ENCODE measurements around the gene HECTD4. TPM values are rescaled to one million over a fixed set of nuclear protein-coding genes. Genes with fewer than 3 reads are reported as not detected.
"Not testable (repeated sequence)": the region's sequence is repeated elsewhere in the genome, so short reads cannot be mapped to it uniquely, and the experiment has no call there.

Gene HECTD4
- total RNA-seq, 2 donors from 2014 or later: 50.6 to 73.4 TPM

DNA sequence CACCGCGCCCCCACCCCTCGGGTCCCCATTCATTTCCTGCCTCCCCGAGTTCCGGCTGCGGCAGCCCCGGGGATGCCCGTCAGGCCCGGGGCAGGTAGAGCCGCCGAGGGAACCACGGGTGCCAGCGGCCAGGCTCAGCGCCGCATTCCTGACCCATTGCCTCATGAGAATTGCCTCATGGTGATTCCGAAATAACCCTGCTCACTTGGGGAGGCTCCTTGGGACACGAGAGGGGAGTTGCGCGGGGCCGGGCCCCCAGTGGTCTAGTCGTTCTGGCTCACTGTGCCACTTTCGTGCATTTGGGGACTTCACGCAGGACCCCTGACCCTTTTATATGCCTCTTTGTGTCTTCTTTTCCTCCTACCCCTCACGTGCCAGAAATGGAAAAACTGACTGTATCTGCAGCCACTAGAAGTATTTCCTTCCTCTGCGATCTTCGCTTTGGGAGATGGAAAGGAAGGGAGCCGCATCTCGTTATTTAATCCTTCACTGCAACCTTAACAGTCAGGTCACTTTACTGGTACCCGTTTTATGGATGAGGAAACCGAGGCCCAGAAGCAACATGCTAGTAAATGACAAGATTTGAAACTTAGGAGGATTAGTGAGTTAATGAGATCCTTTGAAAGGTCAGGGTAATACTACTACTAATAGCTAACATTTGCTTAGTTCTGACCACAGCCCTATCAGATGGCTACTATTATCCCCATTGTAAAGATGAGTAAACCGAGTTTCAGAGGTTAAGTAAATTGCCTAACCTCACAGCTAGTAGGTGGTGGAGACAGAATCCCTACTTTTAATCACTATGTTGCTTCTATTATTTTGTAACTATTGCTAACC lies 37.3 kb upstream of the HECTD4 start:
- no peaks in the 10 kb centered on the region for H3K4me1 ChIP-seq (replicated peaks)
- no peaks in the 10 kb centered on the region for H3K27me3 ChIP-seq (replicated peaks; ENCODE audit: insufficient read depth)
- 4% methylated on average over 31 of the region's 31 CpGs for WGBS
- no peaks in the 10 kb centered on the region for H3K36me3 ChIP-seq
- intact Hi-C loops (cut with DNase I): no loop called here
- TF ChIP-seq, protein P1, sequence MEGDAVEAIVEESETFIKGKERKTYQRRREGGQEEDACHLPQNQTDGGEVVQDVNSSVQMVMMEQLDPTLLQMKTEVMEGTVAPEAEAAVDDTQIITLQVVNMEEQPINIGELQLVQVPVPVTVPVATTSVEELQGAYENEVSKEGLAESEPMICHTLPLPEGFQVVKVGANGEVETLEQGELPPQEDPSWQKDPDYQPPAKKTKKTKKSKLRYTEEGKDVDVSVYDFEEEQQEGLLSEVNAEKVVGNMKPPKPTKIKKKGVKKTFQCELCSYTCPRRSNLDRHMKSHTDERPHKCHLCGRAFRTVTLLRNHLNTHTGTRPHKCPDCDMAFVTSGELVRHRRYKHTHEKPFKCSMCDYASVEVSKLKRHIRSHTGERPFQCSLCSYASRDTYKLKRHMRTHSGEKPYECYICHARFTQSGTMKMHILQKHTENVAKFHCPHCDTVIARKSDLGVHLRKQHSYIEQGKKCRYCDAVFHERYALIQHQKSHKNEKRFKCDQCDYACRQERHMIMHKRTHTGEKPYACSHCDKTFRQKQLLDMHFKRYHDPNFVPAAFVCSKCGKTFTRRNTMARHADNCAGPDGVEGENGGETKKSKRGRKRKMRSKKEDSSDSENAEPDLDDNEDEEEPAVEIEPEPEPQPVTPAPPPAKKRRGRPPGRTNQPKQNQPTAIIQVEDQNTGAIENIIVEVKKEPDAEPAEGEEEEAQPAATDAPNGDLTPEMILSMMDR (IDR thresholded peaks at IDR 0.05): no peak
- no peak for TF ChIP-seq POLR2A (IDR thresholded peaks at IDR 0.05)
- TF ChIP-seq POLR2AphosphoS5 (IDR thresholded peaks at IDR 0.05): peak; percentile 19
- H3K9me3 ChIP-seq: no peaks in the 10 kb centered on the region
- H3K4me3 ChIP-seq: peak overlapping the region; percentile 87 to 98
- peak; percentile 34 for DNase-seq (ENCODE audit: low spot score)
- peak overlapping the region; percentile 90 to 93 for H3K27ac ChIP-seq

DNA sequence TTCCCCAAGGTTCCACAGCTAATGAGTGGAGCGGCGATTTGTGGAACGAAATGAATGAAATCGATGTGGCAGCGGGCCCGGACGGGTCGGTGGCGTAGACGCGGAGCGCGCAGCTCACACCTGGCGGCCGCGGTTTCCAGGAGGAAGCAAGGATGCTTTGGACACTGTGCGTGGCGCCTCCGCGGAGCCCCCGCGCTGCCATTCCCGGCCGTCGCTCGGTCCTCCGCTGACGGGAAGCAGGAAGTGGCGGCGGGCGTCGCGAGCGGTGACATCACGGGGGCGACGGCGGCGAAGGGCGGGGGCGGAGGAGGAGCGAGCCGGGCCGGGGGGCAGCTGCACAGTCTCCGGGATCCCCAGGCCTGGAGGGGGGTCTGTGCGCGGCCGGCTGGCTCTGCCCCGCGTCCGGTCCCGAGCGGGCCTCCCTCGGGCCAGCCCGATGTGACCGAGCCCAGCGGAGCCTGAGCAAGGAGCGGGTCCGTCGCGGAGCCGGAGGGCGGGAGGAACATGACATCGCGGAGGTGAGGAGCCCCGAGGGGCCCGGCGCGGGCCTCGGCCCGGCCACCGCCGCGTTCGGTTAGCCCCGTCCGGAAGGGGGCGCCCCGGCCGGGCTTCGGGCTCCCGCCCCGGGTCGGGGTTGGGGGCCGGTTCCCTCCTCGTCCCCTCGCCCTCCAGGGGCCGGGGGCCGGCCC lies 36.5 kb upstream of the HECTD4 start, which contains the start of gene PTPN11:
Gene PTPN11 (plus strand): TSS at position 340 of the 689 bp plus-strand sequence. CDS start 165 bp downstream, at position 505.
- H3K9me3 ChIP-seq: no peaks in the 10 kb centered on the region
- TF ChIP-seq POLR2AphosphoS5 (IDR thresholded peaks at IDR 0.05) (peak; percentile 93), POLR2A (IDR thresholded peaks at IDR 0.05) (peak; percentile 76)
- TF ChIP-seq, protein P1 (IDR thresholded peaks at IDR 0.05): peak in 2 of 4 experiments; percentile 18 to 52
- H3K36me3 ChIP-seq: no peaks in the 10 kb centered on the region
- H3K4me3 ChIP-seq: peak within 1 kb of the TSS; percentile 87 to 98
- H3K4me1 ChIP-seq (replicated peaks): no peaks in the 10 kb centered on the region
- intact Hi-C loops (cut with DNase I): no loop called here
- peak; percentile 77 for DNase-seq (ENCODE audit: low spot score)
- under 1% methylated on average over 48 of the region's 89 CpGs for WGBS
- no peaks in the 10 kb centered on the region for H3K27me3 ChIP-seq (replicated peaks; ENCODE audit: insufficient read depth)
- H3K27ac ChIP-seq: peak within 1 kb of the TSS; percentile 90 to 93

DNA sequence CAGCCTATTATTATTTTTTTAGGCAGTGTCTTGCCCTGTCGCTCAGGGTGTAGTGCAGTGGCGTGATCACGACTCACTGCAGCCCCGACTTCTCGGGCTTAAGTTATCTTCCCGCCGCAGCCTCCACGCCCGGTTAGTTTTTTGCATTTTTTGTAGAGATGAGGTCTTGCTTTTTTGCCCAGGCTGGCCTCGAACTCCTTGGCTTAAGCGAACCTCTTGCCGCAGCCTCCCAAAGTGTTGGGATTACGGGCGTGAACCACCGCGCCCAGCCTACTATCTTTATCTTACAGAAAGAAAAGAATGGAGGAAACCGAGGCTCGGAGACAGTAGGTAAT lies 36.0 kb upstream of the HECTD4 start:
- Histone ChIP-seq H3K36me3 (no peaks in the 10 kb centered on the region), H3K9me3 (no peaks in the 10 kb centered on the region), H3K4me1 (replicated peaks) (no peaks in the 10 kb centered on the region), H3K27ac (peak overlapping the region; percentile 90 to 93), H3K4me3 (peak overlapping the region; percentile 87 to 98), H3K27me3 (replicated peaks; ENCODE audit: insufficient read depth) (no peaks in the 10 kb centered on the region)
- DNase-seq (ENCODE audit: low spot score): no peak
- WGBS: under 1% methylated on average over 18 of the region's 18 CpGs
- intact Hi-C loops (cut with DNase I): no loop called here
- TF ChIP-seq POLR2A (IDR thresholded peaks at IDR 0.05): no peak
- TF ChIP-seq POLR2AphosphoS5 (IDR thresholded peaks at IDR 0.05): no peak
- TF ChIP-seq, protein P1 (IDR thresholded peaks at IDR 0.05): no peak

DNA sequence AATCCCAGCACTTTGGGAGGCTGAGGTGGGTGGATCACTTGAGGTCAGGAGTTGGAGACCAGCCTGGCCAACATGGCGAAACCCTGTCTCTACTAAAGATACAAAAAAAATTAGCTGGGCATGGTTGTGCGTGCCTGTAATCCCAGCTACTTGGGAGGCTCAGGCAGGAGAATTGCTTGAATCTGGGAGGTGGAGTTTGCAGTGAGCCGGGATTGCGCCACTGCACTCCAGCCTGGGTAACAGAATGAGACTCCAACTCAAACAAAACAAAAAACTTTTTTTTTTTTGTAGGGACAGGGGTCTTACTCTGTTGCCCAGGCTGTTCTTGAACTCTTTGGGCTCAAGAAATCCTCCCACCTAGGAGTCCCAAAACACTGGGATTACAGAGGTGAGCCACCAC lies 33.2 kb upstream of the HECTD4 start:
- WGBS: 84% methylated on average over 4 of the region's 4 CpGs
- H3K9me3 ChIP-seq; H3K27me3 ChIP-seq (replicated peaks; ENCODE audit: insufficient read depth); intact Hi-C loops (cut with DNase I); H3K27ac ChIP-seq; H3K4me1 ChIP-seq (replicated peaks); DNase-seq (ENCODE audit: low spot score); H3K36me3 ChIP-seq; H3K4me3 ChIP-seq: not testable (repeated sequence)

DNA sequence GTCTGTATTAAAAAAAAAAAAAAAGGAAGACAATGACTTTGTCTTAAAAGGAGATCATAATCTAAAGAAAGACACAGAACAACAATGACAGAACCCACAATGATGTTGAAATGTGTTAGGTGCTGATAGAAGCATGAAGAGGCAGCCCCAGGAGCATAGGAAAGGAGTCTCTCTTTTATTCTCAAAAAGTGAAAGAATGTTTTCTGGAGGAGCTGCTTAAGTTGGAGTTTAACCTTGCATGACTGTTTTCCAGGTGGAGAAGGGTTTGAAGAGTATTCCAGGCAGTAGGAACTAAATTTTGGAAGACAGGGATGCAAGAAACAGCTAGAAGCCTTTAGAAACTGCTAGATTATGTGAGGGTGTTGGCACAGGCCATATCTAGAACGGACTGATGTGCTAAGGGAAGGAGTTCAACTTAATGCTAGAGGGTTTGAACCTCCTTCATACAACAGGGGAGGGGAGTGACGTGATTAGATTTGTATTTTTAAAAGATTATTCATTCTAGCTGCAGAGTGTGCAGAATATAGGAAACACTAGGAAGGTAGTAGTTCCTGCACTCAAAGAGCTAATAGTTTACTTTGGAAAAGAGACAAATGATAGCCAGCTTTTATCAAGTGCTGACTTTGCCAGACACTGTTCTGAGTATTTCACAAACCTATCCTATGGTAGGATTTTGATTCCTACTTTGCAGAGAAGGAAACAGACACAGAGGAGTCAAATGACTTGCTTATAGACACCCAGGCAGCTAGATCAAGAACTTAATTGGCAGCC lies 31.8 kb upstream of the HECTD4 start:
- H3K4me1 ChIP-seq (replicated peaks): no peaks in the 10 kb centered on the region
- H3K4me3 ChIP-seq: no peak overlapping the region
- no peak overlapping the region for H3K27ac ChIP-seq
- DNase-seq (ENCODE audit: low spot score): no peak
- H3K27me3 ChIP-seq (replicated peaks; ENCODE audit: insufficient read depth): no peaks in the 10 kb centered on the region
- no peaks in the 10 kb centered on the region for H3K36me3 ChIP-seq
- intact Hi-C loops (cut with DNase I): no loop called here
- no peak for TF ChIP-seq POLR2A (IDR thresholded peaks at IDR 0.05)
- TF ChIP-seq, protein P1 (IDR thresholded peaks at IDR 0.05): no peak
- TF ChIP-seq POLR2AphosphoS5 (IDR thresholded peaks at IDR 0.05): no peak
- WGBS: 65% methylated on average over 2 of the region's 2 CpGs
- H3K9me3 ChIP-seq: no peaks in the 10 kb centered on the region
